ENCODE results near the gene PARP9. TPM values are rescaled to one million over a fixed set of nuclear protein-coding genes. Genes with fewer than 3 reads are reported as not detected.

PARP9 gene
- total and polyA plus RNA-seq, 2 of the 13 experiments (the other 11 are each of a cell fraction or from before 2014, with no cell fraction given) = 6.5 to 10.6 TPM

- TF ChIP-seq EEA1 (CRISPR knock-in tag; IDR thresholded peaks at IDR 0.05; ENCODE audit: borderline replicate concordance) = no peak
- no peak for TF ChIP-seq GZF1 (CRISPR knock-in tag; IDR thresholded peaks at IDR 0.05)
- no peak for TF ChIP-seq ZNF589 (CRISPR knock-in tag; conservative IDR thresholded peaks at IDR 0.05)
- no peak for TF ChIP-seq CEBPZ (IDR thresholded peaks at IDR 0.05; ENCODE audit: low read length)
- TF ChIP-seq ZNF850 (CRISPR knock-in tag; conservative IDR thresholded peaks at IDR 0.05) = no peak
- no peak for TF ChIP-seq CREB1 (IDR thresholded peaks at IDR 0.05)
- peak; percentile 67; the same call in 1 of the 2 replicates for TF ChIP-seq CREB1 (CRISPR knock-in tag; IDR thresholded peaks at IDR 0.05)
- peak; percentile 87 for TF ChIP-seq MTERF4 (CRISPR knock-in tag; IDR thresholded peaks at IDR 0.05)
- TF ChIP-seq ZNF264 (CRISPR knock-in tag; IDR thresholded peaks at IDR 0.05) = no peak
- TF ChIP-seq NFATC3 (CRISPR knock-in tag; IDR thresholded peaks at IDR 0.05) = 0 out of 2 replicates have a peak, but pooled peaks have one; percentile 12
These were observed 49.1 kb downstream of the PARP9 start (continued) for GRCh38 chr3:122515020-122515468.
